WTC11 (cell line): ENCODE results near the gene TMIGD1.
"Not testable (repeated sequence)": the region's sequence is repeated elsewhere in the genome, so short reads cannot be mapped to it uniquely, and the experiment has no call there.

ENCODE experiments used
- ZNF219 ChIP-seq: sonication (generic); formaldehyde crosslinking; IDR thresholded peaks from 2 replicates; pipeline ENCODE4 v1.8.0; 2023; ENCODE audit warnings: missing genetic modification reagents, mild to moderate bottlenecking, borderline replicate concordance
- TF ChIP-seq, protein P1 (sequence below): fragments of 200-600 bp; IDR thresholded peaks from 2 replicates; pipeline ENCODE4 v1.8.0; 2022; ENCODE audit warnings: antibody characterized with exemption
- TF ChIP-seq, protein P2 (sequence below): sonication (generic); formaldehyde crosslinking; IDR thresholded peaks from 2 replicates; pipeline ENCODE4 v1.8.1; 2023; ENCODE audit warnings: mild to moderate bottlenecking, missing genetic modification reagents, moderate library complexity
- TF ChIP-seq, protein P3 (sequence below): sonication (generic); formaldehyde crosslinking; IDR thresholded peaks from 2 replicates; pipeline ENCODE4 v1.8.1; 2022; ENCODE audit warnings: low read depth, missing genetic modification reagents, borderline replicate concordance

DNA sequence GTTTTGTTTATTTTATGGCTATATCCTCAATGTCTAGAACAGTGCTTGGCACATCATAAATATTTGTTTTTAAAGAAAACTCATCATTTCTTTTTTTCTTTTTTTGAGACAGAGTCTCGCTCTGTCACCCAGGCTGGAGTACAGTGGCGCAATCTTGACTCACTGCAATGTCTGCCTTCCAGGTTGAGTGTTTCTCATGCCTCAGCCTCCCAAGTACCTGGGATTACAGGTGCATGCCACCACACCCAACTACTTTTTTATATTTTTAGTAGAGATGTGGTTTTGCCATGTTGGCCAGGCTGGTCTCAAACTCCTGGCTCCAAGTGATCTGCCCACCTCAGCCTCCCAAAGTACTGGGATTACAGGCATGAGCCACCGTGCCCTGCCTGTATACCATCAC is 9.4 kb upstream of the TMIGD1 start:
- TF ChIP-seq, protein P1, sequence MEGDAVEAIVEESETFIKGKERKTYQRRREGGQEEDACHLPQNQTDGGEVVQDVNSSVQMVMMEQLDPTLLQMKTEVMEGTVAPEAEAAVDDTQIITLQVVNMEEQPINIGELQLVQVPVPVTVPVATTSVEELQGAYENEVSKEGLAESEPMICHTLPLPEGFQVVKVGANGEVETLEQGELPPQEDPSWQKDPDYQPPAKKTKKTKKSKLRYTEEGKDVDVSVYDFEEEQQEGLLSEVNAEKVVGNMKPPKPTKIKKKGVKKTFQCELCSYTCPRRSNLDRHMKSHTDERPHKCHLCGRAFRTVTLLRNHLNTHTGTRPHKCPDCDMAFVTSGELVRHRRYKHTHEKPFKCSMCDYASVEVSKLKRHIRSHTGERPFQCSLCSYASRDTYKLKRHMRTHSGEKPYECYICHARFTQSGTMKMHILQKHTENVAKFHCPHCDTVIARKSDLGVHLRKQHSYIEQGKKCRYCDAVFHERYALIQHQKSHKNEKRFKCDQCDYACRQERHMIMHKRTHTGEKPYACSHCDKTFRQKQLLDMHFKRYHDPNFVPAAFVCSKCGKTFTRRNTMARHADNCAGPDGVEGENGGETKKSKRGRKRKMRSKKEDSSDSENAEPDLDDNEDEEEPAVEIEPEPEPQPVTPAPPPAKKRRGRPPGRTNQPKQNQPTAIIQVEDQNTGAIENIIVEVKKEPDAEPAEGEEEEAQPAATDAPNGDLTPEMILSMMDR: not testable (repeated sequence)
- TF ChIP-seq, protein P2, sequence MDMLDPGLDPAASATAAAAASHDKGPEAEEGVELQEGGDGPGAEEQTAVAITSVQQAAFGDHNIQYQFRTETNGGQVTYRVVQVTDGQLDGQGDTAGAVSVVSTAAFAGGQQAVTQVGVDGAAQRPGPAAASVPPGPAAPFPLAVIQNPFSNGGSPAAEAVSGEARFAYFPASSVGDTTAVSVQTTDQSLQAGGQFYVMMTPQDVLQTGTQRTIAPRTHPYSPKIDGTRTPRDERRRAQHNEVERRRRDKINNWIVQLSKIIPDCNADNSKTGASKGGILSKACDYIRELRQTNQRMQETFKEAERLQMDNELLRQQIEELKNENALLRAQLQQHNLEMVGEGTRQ: not testable (repeated sequence)
- not testable (repeated sequence) for TF ChIP-seq ZNF219
- TF ChIP-seq, protein P3, sequence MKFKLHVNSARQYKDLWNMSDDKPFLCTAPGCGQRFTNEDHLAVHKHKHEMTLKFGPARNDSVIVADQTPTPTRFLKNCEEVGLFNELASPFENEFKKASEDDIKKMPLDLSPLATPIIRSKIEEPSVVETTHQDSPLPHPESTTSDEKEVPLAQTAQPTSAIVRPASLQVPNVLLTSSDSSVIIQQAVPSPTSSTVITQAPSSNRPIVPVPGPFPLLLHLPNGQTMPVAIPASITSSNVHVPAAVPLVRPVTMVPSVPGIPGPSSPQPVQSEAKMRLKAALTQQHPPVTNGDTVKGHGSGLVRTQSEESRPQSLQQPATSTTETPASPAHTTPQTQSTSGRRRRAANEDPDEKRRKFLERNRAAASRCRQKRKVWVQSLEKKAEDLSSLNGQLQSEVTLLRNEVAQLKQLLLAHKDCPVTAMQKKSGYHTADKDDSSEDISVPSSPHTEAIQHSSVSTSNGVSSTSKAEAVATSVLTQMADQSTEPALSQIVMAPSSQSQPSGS: not testable (repeated sequence)
